HG03520 (cell line): ENCODE results near the gene CFAP77.

Experiments
- ATAC-seq: cut with Tn5 transposase; IDR thresholded peaks from one replicate; pipeline ENCODE4 v1.9.1; 2021; ENCODE audit warnings: mild to moderate bottlenecking, moderate library complexity; ENCODE audit not compliant: unreplicated experiment

The CFAP77 gene

DNA sequence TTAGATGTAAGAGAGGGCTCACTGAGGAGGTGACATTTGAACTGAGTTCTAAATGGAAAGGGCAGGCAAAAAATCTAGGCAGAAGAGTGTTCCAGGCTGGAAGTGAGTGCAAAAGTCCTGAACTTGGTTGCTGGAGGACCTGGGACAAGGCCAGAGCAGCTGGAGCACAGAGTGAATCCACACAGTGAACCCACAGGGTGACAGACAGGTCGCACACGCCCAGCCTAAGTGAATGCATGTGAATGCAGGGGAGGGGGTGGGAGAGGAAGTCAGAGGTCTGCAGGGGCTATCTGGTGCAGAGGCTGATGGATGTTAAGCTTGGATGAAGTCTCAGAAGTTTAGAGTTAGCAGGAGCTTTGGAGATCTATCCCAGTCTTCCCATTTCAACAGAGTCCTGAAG lies 2.8 kb upstream of the CFAP77 start:
- ATAC-seq, result no peak

DNA sequence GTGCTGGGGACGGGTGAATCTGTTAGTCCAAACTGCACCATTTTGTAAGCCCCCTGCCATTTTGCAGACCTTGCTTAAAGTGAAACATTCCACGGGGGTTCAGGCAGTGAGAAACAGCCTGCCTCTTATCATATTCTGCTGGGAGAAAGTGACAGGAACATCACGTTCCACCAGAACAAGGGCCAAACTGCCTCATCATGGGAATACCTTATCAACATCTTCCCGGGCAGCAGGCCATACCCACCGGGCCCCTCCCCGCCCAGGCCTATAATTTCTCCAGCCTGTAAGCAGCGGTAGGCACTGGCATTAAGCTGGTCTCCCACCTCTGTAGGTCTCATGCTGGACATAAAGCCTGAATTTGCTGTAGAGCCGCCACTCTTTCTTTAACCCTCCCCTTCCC lies 1.5 kb upstream of the CFAP77 start:
- ATAC-seq, result no peak

DNA sequence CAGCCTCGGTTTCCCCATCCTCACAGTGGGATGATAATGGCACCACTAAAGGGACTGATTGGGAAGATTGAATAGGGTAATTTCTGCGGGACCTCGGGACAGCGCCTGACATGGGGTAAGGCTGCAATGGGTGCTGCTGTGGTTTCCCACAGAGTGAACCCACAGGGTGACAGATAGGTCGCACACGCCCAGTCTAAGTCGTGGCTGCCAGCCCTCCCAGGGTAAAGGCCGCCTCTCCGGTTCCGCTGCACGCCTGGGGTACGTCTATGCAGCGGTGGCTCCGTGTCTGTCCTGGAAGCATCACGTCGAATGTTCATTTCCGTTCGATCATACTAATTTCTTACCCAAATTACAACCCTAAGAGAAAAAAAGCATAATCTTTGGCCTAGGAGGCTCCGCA lies 631 bp downstream of the CFAP77 start:
- ATAC-seq, result no peak

DNA sequence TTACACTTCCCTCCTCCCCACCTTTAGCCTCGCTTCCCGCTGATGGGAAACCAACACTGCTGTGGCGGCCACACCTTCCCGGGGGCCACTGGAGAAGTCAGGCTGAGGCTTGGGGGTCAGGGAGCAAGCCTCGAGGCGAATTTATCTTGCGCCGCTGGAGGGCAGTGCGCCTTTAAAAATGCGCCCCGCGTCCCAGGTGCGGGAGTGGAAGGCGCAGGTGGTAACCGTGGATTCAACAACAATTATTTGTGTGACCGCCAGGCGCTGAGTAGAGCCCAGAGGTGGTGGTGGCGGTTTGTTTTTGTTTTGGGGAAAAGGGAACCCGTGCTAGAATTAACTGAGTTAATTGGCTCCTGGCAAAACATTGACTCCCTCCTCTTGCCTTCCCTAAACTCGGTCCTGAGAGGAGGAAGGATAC lies 1.1 kb downstream of the CFAP77 start:
- ATAC-seq, result no peak

DNA sequence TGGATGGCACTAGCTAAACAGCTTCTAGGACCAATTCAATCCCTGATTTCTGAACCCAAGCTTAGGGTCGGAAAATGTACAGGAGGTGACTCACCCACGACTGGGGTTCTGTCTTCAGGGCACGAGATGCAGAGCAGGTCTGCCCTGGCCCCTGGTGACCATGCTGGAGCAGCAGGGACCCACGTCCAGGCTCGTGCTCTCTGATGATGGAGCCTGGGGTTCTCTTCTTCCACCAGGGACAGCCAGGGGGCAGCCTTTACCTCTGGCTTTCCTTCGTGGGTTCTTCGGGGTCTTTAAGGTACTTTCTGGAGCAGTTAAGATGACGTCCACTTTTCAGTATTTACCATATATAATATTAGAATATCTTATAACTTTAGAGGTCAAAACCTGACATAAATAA lies 2.1 kb downstream of the CFAP77 start:
- no peak for ATAC-seq

DNA sequence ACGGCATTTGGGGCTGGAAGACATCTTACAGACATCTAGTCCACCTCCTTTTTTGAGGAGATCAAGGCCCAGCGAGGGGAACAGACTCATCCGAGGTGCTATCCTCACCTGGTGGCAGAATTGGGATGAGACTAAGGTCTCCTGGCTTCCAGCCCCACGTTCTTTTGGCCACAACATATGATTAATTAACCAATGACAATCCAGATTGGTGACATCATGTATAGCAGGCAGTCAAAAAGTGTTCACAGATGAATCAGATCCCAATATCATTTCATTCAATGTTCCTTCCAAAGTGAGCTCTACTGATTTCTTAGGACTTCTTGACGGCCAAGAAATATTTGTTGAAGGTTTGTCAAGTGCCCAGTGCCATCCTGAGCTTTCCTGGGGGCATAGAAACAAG lies 3.9 kb downstream of the CFAP77 start:
- no peak for ATAC-seq

DNA sequence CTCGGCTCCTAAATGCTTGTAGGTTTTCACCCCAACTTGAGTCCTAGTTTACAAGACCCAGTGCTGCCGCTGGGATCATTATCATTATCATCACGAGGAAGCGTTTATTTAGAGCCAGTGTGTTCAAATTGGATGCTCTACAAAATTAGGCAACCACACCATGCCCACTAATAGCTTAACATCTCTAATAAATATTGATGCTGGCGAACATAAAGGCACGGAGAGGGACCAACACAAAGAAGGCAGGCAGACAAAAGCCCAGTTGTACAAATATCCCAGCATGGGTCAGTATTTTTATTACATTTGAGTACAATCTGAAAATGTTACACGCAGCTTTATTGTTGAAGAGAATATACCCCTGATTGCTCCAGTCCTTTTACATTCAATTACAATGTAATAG lies 4.7 kb downstream of the CFAP77 start:
- no peak for ATAC-seq

DNA sequence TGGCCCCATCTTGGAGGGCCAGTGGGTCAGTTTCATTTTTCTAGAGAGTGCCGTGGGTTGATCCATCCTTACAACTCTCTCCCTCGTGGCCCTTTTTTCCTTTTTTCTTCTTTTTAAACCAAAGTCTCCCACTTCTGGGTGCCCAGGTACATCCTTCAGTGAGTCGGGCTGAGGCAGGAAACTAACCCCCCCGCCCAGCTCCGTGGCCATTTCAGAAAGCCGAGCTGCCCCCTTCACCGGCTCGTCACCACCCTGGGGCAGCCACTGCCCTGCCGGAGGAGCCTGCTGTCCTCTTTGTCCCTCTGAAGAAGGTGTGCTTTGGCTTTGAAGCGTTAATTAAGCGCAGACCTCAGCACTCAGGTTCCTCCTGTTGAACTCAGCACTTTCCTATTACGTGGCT lies 5.2 kb downstream of the CFAP77 start:
- ATAC-seq, result no peak

DNA sequence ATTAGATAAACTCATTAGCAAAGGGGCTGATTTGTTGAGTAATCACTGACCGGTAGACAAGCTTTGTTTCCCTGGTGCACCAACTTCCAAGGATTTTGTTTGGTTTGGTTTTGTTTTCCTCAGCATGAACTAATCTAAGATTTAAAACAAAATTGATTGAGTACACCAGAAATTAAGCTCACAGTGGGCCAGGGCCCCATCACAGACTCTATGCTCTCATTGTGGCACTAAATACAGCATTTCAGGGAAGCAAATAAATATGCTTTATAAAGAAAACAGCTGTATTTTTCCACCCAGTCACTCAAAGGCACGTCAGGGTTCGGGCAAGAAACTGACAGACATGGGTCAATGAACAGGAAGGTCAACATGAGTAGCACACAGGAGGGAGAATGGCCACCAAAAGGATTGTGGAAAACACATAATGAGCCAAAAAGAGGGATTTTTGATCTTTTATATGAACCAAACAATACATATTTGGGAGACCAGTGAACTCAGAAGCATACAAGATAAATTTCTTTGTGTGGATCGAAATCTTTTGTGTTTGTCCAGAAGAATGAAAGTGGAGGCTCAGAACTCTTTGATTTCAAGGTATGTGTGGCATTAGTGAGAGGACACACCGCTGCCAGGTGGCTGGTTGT lies 8.8 kb downstream of the CFAP77 start:
- no peak for ATAC-seq

DNA sequence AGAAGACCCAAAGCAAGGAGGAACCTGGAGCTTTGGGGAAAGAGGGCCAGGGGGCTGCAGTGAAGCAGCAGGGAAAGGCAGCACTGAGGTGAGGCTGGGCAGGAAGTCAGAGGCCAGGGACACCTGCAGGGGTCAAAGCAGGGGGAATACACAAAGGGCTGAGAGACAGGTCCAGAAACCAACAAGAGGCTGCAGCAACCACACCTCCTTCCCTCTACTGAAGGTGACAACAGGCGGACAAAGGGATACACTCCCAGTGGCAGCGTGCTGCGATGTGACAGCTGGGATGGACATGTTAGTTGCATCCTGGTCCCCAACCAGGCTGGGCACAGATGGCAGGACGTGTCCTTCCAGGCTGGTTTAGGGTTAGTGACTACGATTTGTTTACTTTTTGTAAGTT lies 12.6 kb downstream of the CFAP77 start:
- ATAC-seq, result no peak

DNA sequence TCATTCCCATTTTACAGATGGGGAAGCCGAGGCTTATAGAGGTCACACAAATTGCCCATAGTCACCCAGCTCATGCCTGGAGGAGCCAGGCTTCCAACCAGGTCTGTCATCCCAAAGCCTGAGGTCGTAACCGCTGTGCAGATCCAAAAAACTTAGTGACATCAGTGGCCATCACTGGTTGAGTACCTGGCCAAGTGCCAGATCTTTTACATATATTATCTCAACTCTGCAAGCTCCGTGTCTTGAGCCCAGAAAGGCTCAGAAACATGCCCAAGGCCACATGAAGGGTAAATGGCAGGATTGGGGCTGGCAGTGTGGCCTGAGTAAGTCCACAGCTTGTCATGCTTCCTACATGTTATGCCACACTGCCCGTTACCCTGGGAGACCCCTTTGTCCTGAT lies 13.5 kb downstream of the CFAP77 start:
- ATAC-seq, result no peak

DNA sequence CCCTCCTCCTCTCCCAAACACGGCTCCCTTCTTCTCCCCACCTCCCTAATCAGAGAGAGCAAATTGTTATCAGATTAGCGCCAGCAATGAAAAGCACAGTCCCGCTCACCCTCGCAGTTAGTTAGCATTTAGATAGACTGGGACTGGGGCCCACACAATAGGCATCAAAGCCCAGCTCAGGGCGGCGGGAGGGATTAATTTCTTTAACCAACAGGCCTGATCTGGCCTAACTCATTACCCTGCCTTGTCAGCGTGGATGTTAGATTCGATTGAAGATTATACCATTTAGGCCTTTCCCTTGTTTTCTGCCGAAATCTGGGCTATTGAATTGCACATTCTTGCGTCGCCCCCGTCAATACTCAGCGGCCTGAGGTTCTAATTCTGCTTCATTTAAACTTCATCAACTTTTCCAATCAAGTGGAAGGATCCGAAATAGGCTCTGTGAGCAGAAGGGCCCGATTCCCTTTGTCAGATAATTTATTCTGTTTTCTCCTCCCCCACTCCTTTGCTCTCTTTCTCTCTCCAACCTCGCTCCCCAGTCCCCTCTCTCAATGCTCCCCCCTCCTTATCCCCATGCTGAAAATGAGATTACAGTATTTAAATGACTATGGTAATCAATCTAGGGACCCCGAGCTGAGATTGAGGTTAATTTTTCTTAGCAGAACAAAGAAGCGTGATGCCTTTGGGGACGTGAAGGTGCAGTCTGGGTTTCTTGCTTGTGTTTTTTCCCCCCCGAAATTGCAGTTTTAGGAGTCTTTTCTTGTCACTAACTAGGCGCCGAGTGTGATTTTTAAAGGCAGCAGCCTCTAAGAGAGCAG lies 15.1 kb downstream of the CFAP77 start:
- ATAC-seq, result no peak

DNA sequence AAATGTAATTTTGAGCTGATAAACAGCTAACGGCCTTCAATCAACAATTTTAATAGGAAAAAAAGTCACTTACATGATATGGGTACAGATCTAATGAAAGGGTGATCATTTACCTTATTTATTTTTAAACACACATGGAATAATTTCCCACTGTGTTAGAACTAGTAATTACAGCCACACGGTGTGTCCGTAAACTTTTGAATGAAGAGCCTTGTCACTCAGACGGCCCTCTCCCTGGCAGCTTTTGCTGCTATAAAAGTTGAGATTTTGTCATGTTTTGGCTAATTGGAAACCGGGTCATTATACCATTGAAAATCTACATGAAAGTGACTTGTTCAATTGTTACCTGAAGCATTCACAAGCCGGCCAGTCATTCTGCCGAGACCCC lies 15.7 kb downstream of the CFAP77 start:
- no peak for ATAC-seq

DNA sequence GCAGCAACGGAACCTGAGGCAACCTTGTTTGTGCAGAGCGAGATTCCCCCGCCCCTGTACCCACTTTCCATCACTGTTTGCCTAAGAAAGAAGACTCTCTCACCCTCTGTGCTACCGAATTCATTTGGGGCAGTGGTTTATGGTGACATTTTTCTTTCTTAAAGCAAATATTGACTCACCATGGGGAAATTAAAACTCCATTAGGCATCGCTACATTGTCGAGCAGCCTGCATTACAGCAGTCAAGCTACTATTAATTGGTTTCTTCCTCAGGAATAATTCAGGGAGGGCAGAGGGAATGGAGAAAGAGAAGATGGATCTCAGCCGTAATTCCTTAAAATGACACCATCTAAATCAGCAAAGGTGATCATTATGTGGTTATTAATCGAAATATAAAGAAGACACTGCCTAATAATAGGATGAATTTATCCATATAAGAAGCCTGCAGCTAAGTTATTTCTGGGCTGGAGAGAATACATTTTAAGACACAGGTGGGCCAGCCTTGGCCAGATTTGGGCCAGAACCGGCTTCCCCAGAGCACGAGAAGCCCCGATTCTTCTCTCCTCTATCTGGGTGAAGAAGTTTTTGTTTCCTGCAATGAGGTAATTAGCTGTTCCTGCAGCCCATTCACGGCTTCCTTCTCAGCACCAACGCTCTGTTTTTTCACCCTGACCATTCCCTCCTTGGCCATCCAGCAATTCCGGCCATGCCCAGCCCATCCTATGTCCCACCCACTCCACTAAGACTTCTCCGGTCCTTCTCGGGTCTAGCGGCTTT lies 16.8 kb downstream of the CFAP77 start:
- ATAC-seq, result no peak

DNA sequence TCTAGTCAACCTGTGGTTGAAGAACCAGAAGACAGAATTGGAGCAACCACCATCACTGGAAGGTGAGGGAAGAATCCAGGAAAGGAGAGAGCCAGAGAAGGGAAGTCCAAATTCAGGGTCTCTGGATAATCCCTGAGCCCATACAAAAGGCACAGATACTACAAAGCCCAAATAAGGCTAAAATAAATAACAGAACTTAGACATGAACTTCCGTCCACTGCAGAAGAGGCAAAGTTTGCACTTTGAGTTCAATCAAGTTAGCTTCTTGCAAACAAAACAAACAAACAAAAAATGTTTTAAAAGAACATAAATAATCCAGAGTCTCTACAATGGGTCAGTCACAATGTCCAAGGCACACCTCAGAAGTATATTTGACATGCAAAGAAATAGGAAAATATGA lies 21.0 kb downstream of the CFAP77 start:
- ATAC-seq, result no peak

DNA sequence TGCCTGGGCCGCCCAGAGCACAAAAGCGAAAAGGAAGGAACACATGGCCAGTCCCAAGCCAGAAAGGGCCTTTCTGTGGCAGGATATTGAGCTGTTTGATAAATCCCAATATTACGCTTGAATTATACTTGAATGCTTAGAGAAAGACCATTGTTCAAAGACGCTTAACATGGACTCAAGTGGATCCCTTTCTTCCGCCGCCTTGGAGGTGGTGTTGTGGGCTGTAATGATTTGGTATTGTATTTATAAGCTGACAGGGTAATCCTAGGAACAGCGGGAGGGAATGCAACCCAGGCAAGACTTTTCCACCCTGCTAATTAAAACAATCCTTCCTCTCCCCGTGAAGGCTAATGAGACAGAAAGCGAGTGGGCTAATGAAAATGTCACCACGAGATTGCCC lies 24.9 kb downstream of the CFAP77 start:
- ATAC-seq, result no peak

DNA sequence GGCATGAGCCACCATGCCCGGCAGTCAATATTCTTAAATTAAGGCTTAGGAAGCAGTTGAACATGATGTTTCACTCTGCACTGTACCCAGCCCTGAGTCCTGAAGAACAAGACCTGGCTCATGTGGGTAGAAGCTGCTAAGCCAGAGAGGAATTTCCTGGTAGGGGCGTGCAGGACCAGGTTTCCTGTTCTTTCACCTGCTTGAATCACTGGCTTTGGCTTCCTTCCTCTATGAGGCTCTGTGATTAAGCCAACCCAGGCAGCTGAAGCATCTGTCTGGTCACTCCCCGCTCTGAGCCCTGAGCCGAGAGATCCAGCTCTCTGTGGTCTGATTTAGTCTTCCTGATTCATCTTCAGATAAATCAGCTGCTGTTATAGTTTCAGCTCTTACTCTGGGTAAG lies 29.1 kb downstream of the CFAP77 start:
- ATAC-seq, result no peak

DNA sequence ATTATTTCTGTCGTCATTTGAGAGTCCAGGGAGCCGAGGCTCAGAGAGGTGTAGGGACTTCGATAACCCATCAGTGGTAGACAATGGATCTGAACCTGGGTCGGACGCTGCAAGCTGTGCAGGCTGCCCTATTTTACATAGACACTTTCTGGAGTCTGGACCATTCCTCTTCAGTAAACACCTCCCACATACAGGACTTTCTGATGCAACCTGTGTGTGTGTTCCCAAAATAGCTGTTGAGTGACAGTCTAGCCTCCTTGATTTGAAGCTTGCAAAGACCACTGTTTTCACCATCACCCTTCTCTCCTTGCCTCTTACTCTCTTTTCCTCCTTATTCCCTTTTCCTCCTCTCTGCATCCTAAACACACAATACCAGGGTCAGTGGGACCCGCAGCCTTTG lies 30.7 kb downstream of the CFAP77 start:
- ATAC-seq, result no peak

DNA sequence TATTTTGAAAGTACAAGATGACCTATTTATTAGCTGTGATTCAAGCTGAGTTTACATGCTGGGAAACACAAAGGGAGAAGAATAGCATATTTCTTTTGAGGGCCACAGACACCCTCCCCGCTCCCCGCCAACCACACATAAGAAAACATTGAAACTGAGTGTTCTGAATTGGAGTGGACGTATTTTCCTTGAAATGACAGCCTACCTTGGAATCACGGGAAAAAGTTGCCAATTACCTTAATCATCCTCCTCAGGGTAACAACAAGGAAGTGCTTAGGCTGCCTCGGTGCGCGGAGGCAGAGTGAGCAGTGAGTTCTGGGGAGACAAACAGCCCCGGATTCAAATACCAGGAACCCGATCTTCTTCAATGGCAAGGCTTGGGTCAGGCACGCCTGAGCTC lies 31.4 kb downstream of the CFAP77 start:
- ATAC-seq, result no peak

DNA sequence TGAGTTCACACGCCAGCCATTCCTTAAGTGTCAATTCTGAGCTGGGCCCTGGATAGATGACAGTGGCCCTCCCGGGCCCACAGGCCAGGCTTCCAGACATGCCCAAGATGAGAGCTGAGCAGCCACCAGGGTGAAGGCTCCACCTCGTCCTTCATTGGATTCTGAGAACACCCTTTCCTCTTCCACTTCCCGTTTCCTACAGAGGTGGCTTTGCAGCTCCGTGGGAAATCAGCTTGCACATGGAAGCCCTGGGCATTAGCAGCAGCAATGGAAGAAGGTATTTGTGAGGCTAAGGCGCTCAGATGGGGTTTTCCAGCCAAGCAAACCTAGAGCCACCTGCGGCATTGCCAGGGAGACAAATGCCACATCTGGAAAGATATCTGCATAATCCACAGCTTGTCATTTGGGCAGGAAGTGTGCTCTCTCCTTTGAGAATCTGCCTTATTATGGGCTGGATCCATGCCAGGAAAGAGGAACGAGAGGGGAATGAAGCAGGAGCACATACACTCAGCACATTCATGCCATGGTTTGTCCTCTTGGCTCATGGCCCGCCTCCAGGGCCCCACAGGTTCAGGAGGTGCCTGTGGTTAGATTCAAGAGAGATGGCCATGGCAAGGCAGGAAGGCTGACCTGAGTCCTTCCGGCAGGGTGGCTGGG lies 34.1 kb downstream of the CFAP77 start:
- ATAC-seq, result no peak

DNA sequence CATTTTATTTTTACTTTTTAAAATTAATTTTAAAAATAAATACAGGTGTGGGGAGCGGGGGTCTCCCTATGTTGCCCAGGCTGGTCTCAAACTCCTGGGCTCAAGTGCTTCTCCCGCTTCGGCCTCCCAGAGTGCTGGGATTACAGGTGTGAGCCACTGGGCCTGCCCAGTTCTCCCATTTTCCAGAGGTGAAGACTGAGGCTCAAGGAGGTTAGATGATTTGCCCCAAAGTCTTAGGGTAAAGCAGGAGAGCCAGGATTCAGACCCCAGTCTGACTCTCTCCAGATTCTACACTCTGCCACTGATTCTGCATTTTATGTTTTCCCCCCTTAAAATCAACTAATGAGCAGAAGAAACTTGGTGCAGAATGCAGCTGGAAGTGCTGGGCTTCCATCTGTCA lies 36.9 kb downstream of the CFAP77 start:
- ATAC-seq, result no peak

DNA sequence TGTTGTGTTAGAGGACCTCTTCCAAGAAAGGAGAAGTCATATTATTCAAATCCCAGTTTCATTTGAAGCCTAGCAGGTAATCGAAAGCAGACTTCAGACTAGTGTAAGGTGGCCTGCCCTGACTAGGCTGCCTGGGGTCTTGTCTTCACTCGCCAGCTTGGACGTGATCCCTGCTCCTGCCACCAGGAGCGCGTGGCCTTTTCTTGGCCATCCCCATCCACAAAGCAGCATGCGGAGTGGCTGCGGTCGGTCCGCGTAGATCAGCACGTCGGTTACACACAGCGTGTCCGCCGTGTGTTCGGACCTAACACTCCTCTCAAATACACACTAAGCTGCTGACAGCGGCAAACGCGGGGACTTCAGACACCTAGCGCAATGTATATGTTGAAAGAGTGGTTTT lies 37.3 kb downstream of the CFAP77 start:
- no peak for ATAC-seq
